GM19099 (cell line): ENCODE results near the gene NSUN5.
"Not testable (repeated sequence)": the region's sequence is repeated elsewhere in the genome, so short reads cannot be mapped to it uniquely, and the experiment has no call there.

Experiments
- POLR2A ChIP-seq: IDR thresholded peaks from 3 replicates; pipeline ENCODE4 v1.6.1; 2011; ENCODE audit warnings: low read depth; ENCODE audit not compliant: insufficient read length; ENCODE audit errors: extremely low read depth

Gene NSUN5

GRCh38 chr7:73330772-73331171 lies 22.1 kb upstream of the NSUN5 start:
- no peak for TF ChIP-seq POLR2A

- no peak for TF ChIP-seq POLR2A
Measured at GRCh38 chr7:73329861-73330581, 21.4 kb upstream of the NSUN5 start.

GRCh38 chr7:73328696-73329095 lies 20.1 kb upstream of the NSUN5 start:
- TF ChIP-seq POLR2A, result no peak

GRCh38 chr7:73327922-73328321 lies 19.3 kb upstream of the NSUN5 start, which contains the start of the genes FKBP6 and TRIM50:
Gene FKBP6, plus strand, starts transcription at chr7:73328161. Its CDS starts 268 bp downstream, at chr7:73328429.
Gene TRIM50, minus strand, starts transcription at chr7:73328082. Its CDS starts 3,295 bp downstream, at chr7:73324787.
- TF ChIP-seq POLR2A, result not testable (repeated sequence)

GRCh38 chr7:73316521-73316920 lies 7.9 kb upstream of the NSUN5 start:
- no peak for TF ChIP-seq POLR2A

- TF ChIP-seq POLR2A, result no peak
Measured at GRCh38 chr7:73314271-73314670, 5.6 kb upstream of the NSUN5 start.

GRCh38 chr7:73313521-73313906 lies 4.9 kb upstream of the NSUN5 start:
- TF ChIP-seq POLR2A, result no peak

GRCh38 chr7:73312831-73313520 lies 4.3 kb upstream of the NSUN5 start:
- no peak for TF ChIP-seq POLR2A

- no peak for TF ChIP-seq POLR2A
Measured at GRCh38 chr7:73308074-73308664, 457 bp downstream of the NSUN5 start.

- no peak for TF ChIP-seq POLR2A
Measured at GRCh38 chr7:73307436-73307835, 1.2 kb downstream of the NSUN5 start.

GRCh38 chr7:73304071-73304470 lies 4.6 kb downstream of the NSUN5 start:
- TF ChIP-seq POLR2A, result no peak

- no peak for TF ChIP-seq POLR2A
Measured at GRCh38 chr7:73303546-73303945, 5.1 kb downstream of the NSUN5 start.
